ENCODE data around the gene GPR157. TPM values are rescaled to one million over a fixed set of nuclear protein-coding genes. Genes with fewer than 3 reads are reported as not detected.
"Not testable (repeated sequence)": the region's sequence is repeated elsewhere in the genome, so short reads cannot be mapped to it uniquely, and the experiment has no call there.

GPR157 gene
- total RNA-seq, 1 experiment from 2014 or later: 6.4 TPM

DNA sequence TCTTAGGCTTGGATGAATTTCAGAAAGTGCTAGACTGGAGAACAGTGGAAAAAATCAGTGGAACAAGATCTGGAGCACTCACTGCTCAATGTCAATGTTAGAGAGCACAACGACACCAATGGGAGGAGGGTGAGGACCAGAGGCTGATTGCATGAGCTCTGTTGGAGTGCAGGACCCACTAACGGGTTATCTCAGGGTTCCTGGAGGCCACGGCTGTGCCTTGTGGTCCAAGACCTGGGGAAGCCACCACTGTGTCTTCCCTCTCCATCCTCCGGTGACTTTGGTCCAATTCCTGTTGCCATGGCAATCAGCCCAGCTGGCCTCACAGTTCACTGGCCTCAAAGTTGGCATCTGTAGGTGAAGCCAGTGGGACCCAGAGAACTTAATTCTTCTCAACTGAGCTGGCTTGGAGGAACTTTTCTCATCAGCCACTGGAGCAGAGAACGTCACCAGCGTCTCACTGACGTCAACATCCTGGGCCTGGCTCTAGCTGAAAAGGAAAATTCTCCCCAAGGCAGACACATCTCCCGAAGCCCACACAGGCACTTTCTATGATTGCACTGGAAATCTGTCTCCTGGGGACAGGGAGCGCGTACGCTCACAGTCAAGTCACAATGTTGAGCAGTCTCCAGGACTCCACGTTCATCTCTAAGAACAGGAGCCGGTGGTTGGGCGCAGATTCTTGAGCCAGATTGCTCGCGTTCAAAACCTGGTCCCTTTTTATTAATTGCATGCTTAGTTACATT, 21.9 kb upstream of the GPR157 start:
- in situ Hi-C loops (cut with HindIII; ENCODE audit: low pct_unique_long_range_greater_than_20kb, low sequenced_read_pairs): no loop called here
- DNase-seq (ENCODE audit: low read depth): no peak

DNA sequence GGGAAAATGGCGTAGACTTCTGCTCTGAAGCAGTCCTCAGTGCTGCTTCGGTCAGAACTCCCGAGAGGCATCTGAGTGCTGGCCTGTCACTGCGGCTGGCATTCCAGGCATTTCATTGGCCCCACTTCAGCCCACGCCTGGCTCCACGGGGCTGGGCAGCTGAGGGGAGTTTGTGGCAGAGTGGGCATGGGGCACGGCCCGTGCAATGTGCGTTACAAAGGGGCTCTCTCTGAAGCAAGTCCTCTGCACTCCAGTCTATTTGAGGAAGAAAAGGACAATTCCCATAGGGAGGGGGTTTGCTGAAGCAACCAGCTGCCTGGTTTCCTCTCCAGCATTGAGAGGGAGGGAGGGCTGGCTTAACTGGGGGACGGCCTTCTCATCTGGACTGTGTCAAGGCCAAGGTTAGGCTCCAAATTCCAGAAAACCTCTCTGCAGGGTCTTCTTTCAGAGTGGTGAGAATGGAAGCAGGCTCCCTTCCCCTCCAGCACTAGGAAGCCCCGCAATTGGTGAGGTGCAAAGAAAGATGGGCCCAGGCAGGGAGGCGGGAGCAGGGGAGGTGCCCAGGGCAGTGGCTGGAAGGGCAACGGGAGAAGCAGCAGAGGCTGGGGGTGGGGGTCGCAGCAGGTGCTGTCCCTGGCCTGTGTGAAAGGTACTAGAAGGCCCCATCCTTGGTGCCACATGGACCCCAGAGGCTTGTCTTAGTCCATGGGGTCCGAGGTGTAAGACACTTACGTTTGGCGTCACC, 21.1 kb upstream of the GPR157 start:
- in situ Hi-C loops (cut with HindIII; ENCODE audit: low pct_unique_long_range_greater_than_20kb, low sequenced_read_pairs): no loop called here
- no peak for DNase-seq (ENCODE audit: low read depth)

DNA sequence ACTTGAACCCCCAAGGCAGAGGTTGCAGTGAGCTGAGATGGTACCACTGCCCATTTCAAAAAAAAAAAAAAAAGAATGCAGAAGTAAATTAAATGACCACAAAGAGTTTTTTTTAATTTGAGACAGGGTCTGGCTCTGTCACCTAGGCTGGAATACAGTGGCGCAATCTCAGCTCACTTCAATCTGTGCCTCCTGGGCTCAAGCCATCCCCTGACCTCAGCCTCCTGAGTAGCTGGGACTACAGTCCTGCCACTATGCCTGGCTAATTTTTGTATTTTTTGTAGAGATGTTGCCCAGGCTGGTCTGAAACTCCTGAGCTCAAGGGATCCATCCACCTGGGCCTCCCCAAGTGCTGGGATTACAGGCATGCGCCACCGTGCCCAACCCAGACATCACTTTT, 20.2 kb upstream of the GPR157 start:
- no peak for DNase-seq (ENCODE audit: low read depth)
- in situ Hi-C loops (cut with HindIII; ENCODE audit: low pct_unique_long_range_greater_than_20kb, low sequenced_read_pairs): no loop called here

DNA sequence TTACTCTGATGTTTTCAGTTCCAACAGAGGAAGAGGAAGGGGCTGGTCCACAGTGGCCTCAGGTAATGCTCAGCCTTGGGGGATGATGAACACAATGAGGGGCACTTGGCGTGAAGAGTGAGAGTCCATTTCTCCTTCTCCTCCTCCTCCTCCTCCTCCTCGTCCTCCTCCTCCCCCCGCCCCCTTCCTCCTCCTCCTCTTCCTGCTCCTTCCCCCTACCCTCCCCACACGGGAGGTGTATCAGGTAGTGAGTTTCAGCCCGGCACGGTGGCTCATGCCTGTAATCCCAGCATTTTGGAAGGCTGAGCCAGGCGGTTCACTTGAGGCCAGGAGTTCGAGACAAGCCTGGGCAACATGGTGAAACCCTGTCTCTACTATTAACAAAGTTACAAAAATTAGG, 17.3 kb upstream of the GPR157 start:
- no peak for DNase-seq (ENCODE audit: low read depth)
- in situ Hi-C loops (cut with HindIII; ENCODE audit: low pct_unique_long_range_greater_than_20kb, low sequenced_read_pairs): no loop called here

DNA sequence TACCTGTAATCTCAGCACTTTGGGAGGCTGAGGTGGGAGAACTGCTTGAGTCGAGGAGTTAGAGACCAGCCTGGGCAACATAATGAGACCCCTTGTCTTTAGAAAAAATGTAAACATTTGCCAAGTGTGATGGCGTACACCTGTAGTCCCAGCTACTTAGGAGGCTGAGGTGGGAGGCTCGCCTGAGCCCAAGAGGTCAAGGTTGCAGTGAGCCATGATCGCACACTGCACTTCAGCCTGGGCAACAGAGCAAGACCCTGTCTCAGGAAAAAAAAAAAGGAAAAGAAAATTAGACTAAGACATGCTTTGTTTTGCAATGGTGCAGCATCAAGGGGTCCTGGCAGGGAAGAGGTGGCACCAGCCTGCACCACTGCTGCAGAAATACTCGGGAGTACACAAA, 16.8 kb upstream of the GPR157 start:
- DNase-seq (ENCODE audit: low read depth): no peak
- in situ Hi-C loops (cut with HindIII; ENCODE audit: low pct_unique_long_range_greater_than_20kb, low sequenced_read_pairs): no loop called here

DNA sequence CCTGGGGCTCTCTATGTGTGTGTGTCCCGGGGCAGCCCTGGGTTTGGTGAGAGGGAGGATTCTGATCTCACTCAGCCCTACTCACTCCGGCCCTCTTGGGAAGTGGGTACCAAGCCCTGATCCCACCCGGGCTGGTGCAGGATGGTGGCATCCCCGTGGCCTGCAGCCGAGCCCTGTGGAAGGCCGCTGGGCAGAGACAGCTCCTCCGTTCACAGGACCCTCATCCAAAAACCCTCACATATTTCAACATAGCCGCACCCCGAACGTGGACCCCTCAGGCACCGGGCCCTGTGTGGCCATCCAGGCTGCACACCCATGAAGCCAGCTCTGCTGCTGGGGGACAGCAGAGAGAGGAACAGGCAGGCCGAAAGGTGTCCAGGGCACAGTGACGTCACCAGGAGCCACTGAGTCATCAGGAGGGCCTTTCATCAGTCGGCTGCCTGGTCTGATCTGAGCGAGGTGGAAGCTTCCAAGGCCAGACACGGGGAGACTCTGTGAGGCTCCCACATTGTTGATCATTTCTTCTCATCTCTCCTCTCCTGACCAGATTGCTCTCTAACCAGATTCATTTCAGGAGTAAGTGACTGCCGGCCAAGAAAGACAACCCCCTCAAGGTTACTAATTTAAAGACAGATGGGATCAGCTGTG, 16.2 kb upstream of the GPR157 start:
- peak; percentile 41 for DNase-seq (ENCODE audit: low read depth)
- in situ Hi-C loops (cut with HindIII; ENCODE audit: low pct_unique_long_range_greater_than_20kb, low sequenced_read_pairs): no loop called here

DNA sequence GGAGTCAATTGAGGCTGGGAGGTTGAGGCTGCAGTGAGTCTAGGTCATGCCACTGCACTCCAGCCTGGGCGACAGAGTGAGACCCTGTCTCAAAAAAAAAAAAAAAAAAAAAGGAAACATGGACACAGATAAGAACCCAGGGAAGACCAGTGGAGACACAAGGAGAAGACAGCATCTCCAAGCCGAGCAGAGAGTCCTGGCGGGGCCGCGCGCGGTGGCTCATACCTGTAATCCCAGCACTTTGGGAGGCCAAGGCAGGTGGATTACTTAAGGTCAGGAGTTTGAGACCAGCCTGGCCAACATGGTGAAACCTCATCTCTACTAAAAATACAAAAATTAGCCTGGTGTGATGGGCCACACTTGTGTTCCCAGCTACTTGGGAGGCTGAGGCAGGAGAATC, 15.6 kb upstream of the GPR157 start:
- DNase-seq (ENCODE audit: low read depth); in situ Hi-C loops (cut with HindIII; ENCODE audit: low pct_unique_long_range_greater_than_20kb, low sequenced_read_pairs): not testable (repeated sequence)

DNA sequence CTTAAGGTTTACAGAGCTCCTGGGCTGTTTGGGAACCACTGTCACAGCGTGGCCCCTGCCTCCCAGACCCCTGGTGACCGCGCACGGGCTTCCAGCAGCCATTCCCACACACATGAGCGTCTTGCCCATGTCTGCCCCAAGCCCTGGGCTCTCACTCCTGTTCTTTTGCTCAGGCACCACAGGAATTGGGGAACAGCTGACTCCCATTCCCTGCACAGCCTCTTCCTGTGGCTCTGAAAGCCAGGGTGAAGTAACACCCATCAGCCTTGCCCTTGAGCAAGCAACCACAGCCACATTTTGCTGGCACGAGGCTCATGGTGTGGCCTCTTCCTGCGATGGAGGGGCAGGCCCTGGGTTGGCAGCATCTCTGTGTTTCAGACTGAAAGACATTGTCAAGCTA, 14.3 kb upstream of the GPR157 start:
- no peak for DNase-seq (ENCODE audit: low read depth)
- in situ Hi-C loops (cut with HindIII; ENCODE audit: low pct_unique_long_range_greater_than_20kb, low sequenced_read_pairs): no loop called here

DNA sequence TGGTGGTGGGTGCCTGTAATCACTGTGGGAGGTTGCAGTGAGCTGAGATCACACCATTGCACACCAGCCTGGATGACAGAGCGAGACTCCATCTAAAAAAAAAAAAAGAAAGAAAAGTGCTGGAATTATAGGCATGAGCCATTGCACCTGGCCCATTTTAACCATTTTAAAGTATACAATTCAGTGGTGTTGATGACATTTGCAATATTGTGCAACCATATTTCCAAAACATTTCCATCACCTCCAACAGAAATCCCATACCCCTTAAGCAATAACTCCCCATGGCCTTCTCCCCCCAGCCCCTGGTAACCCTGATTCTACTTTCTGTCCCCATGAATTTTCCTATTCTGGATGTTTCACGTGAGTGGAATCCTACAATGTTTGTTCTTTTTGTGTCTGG, 11.0 kb upstream of the GPR157 start:
- in situ Hi-C loops (cut with HindIII; ENCODE audit: low pct_unique_long_range_greater_than_20kb, low sequenced_read_pairs): no loop called here
- DNase-seq (ENCODE audit: low read depth): no peak

DNA sequence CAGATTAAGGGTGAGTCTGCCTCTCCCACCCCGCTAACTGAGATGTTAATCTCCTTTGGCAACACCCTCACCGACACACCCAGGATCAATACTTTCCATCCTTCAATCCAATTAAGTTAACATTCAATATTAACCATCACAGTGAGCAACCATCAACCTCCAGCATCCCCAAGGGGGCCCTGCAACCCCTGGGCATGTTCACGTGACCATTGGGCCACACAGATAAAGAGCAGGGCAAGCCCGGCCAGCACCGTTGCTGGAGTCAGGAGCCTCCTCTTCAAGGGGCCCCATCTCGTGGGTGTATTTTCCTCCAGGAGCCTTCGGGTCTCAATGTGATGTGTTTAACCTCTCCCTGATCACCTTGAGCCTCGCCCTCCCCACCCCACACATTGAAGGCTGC, 8.0 kb upstream of the GPR157 start:
- in situ Hi-C loops (cut with HindIII; ENCODE audit: low pct_unique_long_range_greater_than_20kb, low sequenced_read_pairs): no loop called here
- no peak for DNase-seq (ENCODE audit: low read depth)

DNA sequence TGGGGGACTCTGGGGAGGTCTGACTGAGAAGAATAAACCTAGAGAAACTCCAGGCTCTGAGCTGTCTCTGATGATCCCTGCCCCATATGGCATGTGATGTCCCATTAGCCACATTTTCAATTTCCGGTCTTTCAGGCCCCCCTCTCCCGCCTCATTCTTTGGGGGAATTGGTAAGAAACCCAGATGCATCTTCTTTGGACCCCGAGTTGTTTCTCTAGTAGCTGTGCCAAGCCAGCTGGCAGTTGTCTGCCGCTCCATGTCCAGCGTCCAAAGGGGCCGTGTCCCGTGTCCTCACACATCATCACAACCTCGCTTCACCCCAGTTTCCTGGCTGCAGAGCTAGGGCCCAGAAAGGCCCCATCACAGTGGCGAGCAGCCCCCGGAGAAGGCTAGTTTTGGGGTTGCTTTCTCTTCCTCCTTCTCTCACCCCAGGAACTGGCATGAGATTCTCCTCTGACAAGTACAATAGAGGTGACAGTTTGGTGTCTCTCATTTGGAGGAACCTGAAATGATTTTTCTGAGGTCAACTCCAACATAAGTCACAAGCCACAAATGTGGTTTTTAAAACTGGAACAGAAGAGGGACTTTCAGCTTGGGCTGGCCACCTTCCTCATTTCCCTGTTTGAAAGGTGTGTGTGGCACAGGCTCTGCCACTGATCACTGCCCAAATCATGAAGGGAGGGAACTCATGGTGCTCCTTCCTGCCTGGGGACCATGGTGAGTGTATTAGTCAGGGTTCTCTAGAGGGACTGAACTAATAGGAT, 6.4 kb upstream of the GPR157 start:
- in situ Hi-C loops (cut with HindIII; ENCODE audit: low pct_unique_long_range_greater_than_20kb, low sequenced_read_pairs): no loop called here
- DNase-seq (ENCODE audit: low read depth): no peak

DNA sequence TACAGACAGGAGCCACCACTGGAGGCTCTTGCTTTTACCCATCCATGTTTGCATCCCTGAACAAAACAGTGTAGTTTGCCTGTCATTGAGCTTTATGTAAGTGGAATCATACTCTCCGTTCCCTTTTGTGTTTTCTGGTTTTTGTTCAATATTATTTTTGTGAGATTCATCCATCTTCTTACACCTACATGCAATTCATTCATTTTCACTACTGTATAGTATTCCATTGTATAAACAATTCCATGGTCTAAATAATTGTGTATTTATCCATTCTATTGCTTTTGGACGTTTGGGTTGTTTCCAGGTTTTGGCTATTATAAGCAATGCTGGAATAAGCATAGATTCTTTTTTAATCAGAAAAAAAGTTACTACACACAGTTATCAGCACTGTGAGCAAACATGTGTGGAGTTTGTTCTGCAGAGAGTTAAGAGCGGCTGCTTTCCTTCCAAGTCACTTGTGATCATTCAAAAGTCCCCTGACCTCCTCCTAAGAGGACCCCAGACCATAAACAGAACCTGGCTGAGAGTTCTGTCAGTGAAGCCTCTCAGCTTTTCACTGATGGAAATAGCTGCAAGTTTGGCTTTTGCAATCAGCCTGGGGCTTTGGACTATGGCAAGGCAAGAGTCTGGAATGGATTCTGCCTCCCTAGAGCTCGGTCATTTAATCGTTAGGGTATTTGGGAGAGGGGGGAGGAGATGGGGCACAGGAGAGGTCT, 5.1 kb upstream of the GPR157 start:
- in situ Hi-C loops (cut with HindIII; ENCODE audit: low pct_unique_long_range_greater_than_20kb, low sequenced_read_pairs): no loop called here
- no peak for DNase-seq (ENCODE audit: low read depth)

DNA sequence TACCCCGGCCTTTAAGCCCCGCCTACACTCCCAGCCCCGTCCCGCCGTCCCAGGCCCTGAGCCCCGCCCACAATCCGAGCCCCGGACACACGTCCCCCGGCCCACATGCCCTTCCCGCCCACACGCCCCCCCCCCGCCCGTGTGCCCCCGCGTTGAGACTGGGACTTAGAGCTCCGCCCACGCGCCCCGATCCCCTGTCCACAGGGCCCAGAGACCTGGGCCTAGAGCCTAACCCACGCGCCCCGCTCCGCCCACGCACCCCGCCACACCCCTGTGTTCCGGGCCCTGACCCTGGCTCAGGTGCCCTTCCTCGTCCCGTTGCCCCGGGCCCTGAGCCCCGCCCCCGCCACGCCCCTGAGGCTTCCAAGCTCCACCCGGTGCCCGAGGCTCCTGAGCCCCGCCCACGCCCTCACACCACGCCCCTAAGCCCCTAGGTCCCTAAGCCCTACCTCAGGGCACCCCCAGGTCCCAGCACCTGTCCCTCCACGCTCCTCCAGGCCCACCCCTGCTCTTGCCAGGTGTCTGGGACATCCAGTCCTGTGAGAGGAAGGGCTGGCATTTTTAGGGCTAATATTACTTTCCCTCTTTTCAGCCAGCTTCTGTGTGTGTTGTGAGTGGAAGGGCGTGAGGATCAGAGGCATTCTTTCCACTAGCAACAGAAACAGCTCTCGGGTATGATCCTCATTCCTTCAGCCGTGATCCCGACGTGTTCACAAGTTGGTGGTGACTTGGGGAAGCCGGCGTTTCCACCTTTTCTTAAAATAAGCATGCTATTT, 552 bp upstream of the GPR157 start:
- DNase-seq (ENCODE audit: low read depth): peak; percentile 59

DNA sequence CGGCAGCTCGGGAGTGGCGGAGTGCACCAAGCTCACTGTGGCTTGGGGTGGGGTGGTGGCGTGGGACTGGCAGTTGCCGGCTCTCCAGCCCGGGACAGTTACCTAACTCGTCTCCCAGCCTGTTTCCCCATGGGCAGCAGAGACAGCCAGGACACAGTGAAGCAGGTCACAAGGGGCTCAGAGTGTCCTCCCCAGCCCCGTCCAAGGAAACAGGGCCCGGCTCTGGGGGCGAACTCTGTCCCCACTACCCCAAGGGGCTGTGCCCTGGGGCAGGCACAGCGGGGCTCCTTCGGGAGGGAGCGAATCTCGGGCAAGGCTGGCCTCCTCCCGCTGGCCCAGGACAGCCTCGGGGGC, 759 bp downstream of the GPR157 start:
- DNase-seq (ENCODE audit: low read depth): no peak
- in situ Hi-C loops (cut with HindIII; ENCODE audit: low pct_unique_long_range_greater_than_20kb, low sequenced_read_pairs): no loop called here

More for the DNA sequence above, 552 bp upstream of the GPR157 start:
- in situ Hi-C loops (cut with HindIII; ENCODE audit: low pct_unique_long_range_greater_than_20kb, low sequenced_read_pairs): no loop called here

DNA sequence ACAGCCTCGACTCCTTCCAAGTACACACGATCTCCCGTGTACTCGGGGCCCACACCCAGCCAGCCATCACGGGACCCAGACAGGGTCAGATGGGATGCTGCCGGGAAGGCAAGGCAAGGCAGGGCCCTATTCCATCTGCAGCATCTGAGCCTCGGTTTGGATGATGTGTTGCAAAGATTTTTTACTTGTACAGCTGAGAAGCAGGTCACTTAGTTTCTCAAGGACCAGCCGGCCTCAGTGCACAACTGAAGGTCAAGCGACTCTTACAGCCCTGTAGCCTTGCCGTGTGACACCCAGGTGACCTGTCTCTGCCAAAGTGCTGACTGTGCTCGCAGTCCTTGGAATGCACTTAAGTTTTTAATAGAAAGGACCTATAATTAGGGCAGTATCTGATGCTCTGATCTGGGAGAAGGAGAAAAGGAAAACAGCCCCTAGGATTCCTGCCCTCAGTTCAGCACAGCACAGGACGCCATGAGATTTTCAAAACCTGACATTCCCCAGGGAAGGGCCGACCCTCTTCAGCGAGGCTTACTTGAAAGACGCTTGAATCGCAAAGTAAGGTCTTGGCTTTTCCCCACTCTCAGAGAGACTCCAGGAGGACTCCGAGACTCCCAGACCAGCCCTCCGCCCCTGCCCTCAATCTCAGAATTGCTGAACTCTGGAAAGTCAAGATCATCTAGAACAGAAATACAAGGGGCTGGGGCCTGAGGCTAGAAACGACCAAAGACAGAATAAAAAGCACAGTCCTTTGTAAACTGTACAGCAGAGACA, 1.3 kb downstream of the GPR157 start:
- in situ Hi-C loops (cut with HindIII; ENCODE audit: low pct_unique_long_range_greater_than_20kb, low sequenced_read_pairs): no loop called here
- no peak for DNase-seq (ENCODE audit: low read depth)

DNA sequence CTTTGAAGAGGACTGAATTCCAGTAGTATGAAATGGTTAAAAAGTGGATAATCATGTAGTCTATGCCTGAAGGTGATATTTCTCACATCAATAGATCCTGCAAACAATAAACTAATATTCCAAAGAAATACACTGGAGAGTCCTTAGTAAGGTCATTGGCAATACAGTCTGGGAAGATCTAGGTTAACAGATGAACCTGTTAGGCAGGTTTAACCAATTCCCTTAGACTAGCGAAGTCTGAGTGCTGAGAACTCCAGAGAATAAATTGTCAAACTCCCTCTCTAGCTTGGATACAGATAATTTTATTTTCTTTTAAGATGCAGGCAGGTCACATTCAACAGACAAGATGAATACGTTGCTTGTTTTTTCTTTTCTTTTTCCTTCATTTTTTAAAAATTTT, 2.4 kb downstream of the GPR157 start:
- in situ Hi-C loops (cut with HindIII; ENCODE audit: low pct_unique_long_range_greater_than_20kb, low sequenced_read_pairs): no loop called here
- no peak for DNase-seq (ENCODE audit: low read depth)

DNA sequence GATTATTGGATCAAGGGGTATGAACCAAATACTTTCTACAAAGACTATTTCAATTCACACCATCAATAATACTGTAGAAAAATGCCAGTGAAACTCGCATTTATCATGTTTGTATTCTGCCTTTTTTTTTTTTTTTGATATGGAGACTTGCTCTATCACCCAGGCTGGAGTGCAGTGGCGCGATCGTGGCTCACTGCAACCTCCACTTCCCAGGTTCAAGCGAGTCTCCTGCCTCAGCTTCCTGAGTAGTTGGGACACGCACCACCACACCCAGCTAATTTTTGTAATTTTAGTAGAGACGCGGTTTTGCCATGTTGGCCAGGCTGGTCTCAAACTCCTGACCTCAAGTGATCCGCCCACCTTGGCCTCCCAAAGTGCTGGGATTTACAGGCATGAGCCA, 3.1 kb downstream of the GPR157 start:
- DNase-seq (ENCODE audit: low read depth); in situ Hi-C loops (cut with HindIII; ENCODE audit: low pct_unique_long_range_greater_than_20kb, low sequenced_read_pairs): not testable (repeated sequence)
